Lower leg skin (tissue), 3 donors: ENCODE measurements around the gene PDE8B.

Experiments
- CTCF ChIP-seq, 3 donors: fragments of 450-650 bp; IDR thresholded peaks; one replicate each; pipeline ENCODE4 v1.5.1; 2016; ENCODE audit warnings: antibody characterized with exemption in 3 of 3, mild to moderate bottlenecking in 3 of 3, moderate library complexity in 2 of 3
- POLR2A ChIP-seq, 2 donors: fragments of 450-650 bp; IDR thresholded peaks; one replicate each; pipeline ENCODE4 v1.6.1; 2016 to 2017; ENCODE audit warnings: antibody characterized with exemption in 2 of 2, mild to moderate bottlenecking in 1 of 2, moderate library complexity in 1 of 2

- TF ChIP-seq POLR2A (IDR thresholded peaks at IDR 0.05) (no peak), CTCF (IDR thresholded peaks at IDR 0.05) (no peak)
These were observed 52.2 kb downstream of the PDE8B start for GRCh38 chr5:77262697-77263096.
